DMS114 treated with DMSO at 0.1 percent for 48 hours (cell line): ENCODE measurements around the gene IYD.

Source experiments
- DNase-seq: peaks from one replicate; lab custom pipeline; 2025; ENCODE audit not compliant: unreplicated experiment; lab: John Stamatoyannopoulos, UW

The IYD gene, protein sequence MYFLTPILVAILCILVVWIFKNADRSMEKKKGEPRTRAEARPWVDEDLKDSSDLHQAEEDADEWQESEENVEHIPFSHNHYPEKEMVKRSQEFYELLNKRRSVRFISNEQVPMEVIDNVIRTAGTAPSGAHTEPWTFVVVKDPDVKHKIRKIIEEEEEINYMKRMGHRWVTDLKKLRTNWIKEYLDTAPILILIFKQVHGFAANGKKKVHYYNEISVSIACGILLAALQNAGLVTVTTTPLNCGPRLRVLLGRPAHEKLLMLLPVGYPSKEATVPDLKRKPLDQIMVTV

DNA sequence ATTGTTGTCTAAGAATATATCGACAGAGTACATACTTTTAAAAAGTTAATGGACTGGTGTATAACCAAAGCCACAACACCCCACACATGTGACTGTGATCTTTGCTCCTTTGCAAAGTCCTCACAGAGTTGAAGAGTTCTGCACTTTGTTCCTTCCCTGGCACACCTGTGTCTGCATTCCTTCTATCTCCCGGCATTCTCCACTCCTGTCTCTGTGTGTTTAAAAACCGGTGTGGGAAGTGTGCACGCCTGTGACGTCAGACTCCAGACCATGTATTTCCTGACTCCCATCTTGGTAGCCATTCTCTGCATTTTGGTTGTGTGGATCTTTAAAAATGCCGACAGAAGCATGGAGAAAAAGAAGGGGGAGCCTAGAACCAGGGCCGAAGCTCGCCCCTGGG is at the start of gene IYD:
Gene IYD (plus strand): TSS at position 251 of the 400 bp plus-strand sequence. CDS start 20 bp downstream, at position 271.
- no peak for DNase-seq

DNA sequence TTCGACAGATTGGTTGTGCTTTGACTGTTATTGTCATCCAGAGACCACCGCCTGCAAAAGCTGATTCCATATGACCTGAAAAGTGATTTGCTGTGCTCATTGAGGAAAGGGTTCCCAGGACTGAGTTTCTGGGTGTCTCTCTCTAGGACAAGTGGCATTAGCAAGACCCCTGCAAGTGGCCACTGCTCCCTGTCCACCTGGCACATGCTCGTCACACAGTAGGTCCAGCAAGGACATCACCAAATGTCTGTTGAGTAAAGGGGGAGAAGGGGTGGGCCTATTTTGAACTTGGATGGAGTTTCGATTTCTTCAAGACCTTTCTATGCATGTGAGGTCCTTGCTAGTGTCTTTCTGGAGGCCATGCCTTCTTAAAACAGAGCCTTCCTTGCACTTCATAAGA is 48.9 kb upstream of the IYD start:
- no peak for DNase-seq

DNA sequence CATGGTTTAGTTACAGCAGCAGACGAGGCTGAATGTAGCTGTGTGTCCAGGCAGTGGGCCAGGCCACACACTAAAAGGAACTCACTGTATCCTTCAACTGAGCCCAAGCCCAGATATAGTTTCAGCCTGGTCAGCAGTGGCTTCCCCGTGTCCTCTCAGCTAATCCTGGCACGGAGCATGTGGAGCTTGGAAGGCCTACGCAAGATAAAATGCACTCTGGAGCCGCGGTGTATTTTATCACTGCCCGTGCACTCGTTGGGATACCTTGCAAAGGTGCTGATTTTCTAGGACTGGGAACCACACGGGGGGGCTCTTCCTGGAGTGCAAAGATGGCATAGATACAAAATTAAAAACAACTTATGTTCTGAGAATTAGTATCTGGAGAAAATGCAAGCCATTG is 48.4 kb upstream of the IYD start:
- DNase-seq, result no peak

DNA sequence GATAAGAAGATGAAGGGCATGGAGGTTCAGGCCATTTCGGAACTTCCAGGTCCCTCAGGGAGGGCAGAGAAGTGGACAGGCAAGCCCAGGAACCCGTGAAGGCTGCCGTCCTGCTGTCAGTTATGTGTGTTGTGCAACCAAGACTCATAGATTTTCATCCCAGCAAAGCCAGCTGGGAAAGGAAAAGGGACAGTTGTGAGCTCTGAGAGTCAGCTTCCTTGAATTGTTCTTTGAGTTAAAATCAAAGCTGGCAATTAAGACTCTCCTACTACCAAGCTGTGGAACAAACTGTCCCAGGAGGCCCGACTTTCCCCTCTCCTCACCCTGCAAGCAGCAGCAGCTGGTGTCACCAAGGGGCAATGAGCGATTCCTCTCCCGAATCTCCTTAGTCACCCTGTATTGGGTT is 46.3 kb upstream of the IYD start:
- DNase-seq, result no peak

DNA sequence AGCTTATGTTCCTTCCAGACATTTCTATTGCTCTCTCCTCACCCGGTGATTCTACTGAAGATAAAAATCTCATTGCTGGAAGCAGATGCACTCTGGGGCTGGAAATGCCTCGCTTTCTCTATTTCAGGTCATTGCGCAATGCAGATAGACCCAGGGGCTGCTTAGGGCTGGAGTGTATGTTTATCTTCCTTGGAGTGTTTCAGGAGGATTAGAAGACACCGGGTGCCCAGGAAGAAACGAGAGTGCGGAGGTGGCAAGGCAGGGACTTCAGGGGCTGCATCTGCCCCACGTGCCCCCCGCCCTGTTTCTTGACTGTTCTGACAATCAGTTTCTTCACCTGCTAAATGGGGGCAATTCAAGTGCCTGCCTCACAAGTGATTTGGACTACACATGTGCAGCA is 45.6 kb upstream of the IYD start:
- DNase-seq, result no peak

DNA sequence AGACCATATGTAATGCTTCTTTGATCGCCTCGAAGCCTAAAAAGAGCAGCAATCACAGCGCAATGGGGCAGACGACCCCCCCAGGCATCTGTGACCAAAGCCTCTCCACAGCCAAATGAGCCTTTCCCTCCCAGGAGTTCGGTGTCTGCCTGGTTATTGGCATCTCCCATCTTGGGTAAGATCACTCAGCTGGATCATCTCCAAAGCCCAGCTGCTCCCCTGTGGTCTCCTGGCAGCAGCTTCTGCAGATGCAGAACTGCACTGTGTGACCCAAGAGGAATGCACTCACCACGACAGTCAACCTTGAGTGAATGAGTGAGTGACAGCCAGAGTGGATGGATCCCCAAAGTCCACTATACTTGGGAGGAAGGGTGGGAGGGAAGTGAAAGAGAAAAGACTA is 44.8 kb upstream of the IYD start:
- no peak for DNase-seq

DNA sequence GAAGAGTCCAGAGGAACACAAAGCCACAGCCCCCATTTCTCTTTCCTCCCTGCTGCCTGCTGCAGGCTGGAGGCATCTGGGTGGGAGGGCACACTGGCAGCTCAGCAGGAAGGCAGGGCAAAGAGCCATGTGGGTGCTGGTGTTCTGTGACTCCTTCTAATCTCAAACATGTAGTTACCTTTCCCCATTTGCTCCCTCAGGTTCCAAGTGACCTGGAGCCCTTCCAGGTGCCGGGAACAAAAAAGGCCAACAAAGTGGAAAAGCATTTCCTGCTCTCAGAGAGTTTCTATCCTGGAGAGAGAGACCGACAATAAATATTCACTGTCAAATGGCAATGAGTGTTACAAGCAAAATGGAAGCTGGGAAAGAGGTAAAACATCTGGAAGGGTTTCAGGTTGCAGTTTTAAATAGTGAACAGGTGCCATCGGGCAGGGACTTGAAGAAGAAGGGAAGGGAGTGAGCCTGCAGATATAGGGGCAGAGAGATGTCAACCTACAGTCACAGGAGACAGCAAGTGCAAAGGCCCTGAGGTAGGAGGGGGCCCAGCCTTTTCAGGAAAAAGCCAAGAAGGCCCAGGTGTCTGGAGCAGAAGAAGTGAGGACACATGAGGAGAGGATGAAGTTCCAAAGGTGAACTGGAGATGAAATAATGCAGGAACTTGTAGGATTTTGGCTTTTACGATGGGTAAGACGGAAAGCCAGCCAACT is 43.6 kb upstream of the IYD start:
- no peak for DNase-seq

DNA sequence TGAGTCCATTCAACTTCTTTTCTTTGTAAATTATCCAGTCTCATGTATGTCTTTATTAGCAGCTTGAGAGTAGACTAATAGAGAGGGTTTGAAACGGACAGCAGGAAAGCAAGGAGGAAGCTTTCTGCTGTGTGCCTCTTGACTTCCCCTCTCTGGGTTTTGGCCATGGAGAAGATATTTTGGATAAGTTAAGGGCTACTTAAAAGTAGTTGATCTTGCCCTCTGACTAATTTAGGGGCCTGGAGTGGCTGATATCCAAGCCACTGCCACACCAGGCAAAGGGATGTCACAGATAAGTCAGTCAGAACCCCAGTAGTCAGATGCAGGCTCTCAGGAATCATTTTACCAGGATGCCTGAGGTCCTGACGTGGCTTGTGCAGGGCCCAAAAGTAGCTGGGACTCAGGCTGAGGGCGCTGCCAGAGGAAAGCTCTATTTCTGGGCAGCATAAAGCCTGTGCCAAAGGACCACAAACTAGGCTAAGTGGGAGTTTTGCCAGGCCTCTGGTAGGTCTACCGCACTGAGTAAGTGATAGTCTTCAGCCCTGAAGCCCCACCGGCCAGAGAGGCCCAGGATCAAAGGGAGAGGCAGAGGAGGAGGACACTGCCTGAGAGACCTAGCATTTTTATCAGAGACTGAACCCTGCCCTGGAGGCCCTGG is 41.6 kb upstream of the IYD start:
- no peak for DNase-seq

DNA sequence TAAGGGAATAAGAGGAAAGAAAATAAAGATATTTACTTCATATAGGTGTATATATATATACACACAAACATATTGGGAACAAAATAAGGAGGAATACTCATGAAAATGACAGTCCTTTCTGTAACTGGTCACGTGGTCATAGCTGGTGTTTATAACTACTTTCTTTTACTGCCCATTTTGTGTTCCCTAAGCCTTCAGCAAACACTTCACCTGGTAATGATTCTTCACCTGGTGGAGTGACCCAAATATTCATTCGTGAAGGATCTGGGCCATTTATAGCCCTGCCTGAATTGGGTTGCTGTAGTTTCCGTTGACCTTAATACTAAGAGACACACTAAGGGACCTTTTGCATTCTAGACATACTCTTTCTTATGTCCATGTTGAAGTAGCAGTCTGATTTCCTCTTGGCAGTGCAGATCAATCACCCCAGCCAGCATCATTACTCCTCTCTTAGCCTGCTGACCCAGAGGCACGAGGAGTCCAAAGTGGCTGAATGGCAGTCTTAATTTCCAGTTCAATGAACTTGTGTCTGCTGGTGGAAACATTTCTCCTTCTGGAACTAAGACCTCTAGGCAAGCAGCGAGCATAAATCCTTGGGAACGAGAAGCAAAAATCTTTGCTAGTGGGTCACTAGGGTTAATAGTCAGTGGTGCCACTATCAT is 39.9 kb upstream of the IYD start:
- DNase-seq, result no peak

DNA sequence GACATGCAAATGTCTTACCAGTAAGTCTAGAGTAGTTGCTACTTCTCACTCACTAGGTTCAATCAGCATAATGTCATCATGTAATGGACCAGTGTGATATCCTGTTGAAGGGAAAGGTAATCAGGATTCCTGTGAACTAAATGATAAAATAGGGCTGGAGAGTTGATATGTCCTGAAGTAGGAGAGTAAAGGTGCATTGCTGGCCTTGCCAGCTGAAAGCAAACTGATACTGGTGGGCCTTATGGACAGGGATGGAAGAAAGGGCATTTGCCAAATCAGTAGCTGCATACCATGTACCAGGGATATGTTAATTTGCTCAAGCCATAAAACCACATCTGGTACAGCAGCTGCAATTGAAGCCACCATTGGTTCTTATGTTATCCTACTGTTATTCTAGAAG is 37.5 kb upstream of the IYD start:
- no peak for DNase-seq

DNA sequence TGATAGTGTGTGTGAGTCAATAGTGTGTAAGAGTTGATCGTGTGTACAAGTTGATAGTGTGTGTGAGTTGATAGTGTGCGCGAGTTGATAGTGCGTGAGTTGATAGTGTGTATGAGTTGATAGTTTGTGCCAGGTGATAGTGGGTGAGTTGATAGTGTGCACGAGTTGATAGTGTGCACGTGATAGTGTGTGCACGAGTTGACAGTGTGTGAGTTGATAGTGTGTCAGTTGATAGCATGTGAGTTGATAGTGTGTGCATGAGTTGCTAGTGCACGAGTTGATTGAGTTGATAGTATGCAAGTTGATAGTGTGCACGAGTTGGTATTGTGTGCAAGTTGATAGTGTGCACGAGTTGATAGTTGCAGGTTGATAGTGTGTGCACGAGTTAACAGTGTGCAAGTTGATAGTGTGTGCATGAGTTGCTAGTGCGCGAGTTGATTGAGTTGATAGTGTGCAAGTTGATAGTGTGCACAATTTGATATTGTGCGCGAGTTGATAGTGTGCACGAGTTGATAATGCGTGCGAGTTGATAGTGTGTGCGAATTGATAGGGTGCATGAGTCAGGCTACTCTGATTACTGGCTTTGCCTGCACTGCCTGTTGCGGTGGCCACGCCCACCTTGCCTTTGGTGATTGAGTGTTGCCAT is 35.8 kb upstream of the IYD start:
- DNase-seq, result no peak

DNA sequence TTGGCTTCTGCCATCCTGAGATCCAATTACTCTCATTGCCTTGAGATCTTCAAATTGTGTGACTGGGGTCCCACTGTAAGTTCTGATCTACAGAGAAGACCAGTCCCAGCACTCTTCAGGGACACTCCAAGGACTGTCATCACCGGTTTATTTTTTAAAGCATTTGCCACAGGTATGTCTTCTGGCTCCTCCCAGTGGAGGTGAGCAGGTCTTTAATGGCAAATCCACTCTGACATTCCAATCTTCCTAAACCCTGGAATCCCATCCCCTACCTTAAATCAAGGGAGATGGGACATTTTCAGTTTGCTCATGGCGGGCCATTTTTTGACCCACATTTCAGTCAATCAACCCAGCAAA is 35.2 kb upstream of the IYD start:
- no peak for DNase-seq

DNA sequence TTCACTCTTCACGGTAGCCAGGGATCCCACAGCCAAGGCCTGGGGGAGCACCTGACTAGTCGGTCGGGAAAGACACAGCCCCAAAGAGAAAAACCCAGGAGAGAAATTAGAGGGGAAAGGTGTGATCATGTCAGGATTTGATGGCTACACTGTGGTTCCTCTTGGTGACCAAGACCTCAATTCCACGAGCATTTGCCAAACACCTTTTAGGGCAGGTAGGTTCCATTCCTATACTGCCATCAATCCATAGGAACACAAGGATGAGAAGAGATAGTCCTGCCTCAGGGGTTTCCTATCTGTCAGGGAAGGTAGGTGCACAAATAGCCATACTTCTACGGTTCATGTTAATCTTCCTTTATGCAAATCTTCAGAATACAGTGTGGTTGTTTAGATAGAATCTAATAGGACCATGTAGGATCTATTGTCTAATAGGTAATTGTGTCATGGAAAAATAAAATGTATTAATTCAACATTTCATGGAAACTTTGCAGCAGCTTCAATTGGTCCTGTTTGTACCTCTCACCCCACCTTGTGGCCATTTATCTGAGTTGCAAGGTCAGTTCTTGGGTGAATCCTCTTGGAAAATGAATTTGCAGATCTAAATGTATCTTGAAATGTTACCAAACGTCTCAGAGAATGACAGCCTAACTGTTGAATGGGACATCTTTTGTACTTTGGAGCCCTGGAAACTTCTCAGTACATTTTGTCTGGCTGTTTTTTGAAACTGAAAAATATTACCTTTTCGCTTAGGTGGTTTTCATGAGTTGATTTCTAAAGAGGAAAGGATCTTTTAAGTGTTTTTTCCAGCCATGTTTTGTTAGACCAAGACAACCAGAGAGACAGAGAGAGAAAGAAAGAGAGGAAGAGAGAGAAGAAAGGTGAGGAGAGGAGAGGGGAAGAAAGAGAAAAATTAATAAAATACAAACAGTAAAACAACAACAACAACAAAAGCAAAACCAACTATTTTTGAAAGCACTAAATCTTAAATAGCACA is 33.7 kb upstream of the IYD start:
- peak; percentile 30 for DNase-seq

DNA sequence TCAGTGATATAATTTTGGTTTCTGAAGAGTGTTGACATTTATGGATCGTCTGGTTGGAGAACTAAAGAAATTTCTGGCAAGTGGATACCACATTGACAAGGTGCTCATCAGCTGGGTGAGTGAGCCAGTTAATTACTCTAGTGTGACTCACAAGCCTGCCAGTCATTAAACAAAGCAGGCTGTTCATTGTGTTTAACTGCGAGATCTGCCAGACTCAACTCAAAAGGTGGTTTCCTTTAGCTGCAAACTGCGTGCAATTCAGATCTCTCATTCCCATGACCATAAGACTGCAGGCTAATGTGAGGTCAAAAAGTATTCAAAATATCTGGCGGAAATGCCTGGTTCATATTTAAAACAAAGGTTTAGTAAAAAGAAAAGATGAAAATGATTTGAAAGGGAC is 32.5 kb upstream of the IYD start:
- no peak for DNase-seq

DNA sequence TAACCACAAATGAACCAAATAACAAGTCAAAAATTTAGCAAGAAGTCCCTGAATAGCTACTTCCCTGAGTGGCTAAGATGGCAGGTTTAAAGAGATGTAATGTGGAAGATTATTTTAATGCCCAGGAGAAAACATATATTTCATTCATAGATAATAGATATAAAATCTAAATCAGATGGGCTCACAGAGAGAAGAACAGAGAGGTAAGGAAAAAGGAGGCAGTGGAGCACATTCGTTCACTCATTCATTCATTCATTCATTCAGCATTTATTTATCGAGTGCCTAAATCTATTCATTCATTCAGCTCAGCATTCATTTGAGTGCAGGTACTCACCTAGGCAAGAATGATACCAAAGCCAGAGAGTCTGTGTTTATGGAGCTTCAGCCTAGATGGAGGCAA is 32.1 kb upstream of the IYD start:
- DNase-seq, result no peak

DNA sequence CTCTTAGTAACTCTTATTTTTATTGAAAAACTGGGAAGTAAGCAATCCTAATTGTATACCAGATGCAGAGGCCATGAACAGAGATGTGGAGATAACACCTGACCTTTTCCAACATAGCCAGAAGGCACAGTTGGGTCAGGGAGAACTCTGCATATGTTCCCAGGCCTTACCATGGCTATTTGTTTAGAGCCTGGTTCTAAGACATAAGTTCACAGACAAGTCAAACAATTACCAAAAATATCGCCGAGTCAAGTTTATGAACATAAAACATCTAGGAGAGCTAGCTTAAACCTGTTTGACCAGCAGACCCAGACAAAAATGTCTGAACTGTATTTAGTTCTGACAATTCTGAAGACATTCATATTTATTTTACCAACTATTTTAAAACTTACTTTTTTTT is 26.7 kb upstream of the IYD start:
- no peak for DNase-seq

DNA sequence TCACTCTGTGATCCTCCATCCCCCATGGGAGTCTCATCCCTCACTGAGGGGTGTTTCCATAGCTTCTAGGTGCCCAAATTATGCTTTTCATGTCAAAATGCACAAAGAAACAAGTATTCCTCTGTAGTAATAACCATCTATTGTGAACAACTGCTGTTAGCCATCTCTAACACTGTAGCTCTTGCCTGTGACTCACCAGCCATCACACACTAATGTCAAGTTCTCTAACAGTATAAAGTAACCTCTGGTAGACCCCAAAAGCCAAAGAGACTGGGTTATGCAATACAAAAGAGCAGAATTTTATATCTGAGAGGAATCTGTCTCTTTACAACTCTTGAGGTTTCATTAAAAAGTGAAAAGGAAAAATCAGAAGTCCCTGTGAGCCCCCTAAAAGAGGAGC is 25.4 kb upstream of the IYD start:
- no peak for DNase-seq

DNA sequence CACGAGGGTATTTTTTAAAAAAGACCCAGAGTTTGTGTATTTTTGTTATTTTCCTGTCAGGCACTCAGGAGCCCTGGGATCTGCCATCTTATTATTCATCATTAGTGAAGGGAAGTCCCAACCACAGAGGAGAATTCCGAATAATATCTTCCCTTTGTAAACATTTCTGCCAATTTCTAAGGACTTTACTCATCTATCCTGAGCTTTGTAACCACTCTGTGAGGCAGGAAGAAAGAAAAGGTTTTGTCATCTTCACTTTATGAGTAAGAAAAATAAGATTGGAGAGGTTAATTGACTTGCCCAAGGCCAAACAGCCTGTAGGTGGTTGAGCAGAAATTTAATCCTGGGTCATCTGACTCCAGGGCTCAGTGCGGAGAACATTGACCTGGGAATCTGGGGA is 23.0 kb upstream of the IYD start:
- DNase-seq, result no peak

DNA sequence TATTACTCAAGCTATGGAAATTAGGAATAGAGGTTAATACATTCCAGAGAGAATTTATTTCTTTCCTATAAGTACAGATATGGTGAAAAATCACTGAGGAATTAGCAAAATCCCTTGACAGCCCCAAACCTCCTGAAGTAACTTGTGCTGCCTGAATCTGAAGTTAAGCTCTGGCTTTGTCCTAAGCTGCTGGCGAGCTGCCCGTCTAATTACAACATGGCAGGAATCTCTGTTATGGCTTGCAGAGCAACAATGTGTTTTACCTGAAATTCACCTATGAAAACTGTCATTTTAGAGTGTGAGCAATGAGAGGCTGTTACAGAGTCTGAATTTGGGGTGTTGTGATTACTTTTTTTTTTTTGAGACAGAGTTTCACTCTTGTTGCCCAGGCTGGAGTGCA is 22.5 kb upstream of the IYD start:
- DNase-seq, result no peak

DNA sequence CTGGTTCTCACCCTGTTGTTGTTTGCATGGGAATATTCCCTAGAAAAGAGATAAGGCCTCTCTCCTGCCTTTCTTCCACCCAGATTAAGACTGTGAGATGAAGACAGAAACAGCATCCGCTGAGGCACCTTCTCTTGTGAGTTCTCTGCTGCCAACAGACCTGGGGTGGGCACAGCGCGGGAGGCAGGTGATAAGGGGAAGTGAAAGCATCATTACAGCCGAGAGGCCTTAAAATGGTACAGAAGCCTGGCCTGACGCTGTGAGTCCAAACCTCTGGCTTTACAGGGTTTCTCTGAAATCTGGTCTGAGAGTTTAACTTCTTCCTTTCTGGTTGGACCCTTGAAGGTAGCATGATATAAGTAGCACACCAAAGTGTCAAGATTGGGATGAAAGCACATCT is 21.0 kb upstream of the IYD start:
- DNase-seq, result no peak
